H1 (cell line): ENCODE measurements around the gene FSD1L. TPM values are rescaled to one million over a fixed set of nuclear protein-coding genes. Genes with fewer than 3 reads are reported as not detected.

Experiments
- CTCF ChIA-PET: fragments of 300-600 bp; sonication (Branson Sonifier 250); formaldehyde crosslinking; loops from one replicate; lab custom pipeline; 2021; ENCODE audit not compliant: partially characterized antibody; lab: Charles Lee
- POLR2A ChIA-PET: fragments of 300-600 bp; sonication (Branson Sonifier 250); formaldehyde crosslinking; loops from one replicate; lab custom pipeline; 2021; ENCODE audit warnings: inconsistent platforms; ENCODE audit not compliant: partially characterized antibody; lab: Charles Lee
- DNase-seq, 2 experiments: peaks; one replicate each; pipeline versions ENCODE4 v3.0.0 to v3.0.0-alpha.2; 2010 to 2022; ENCODE audit warnings: low spot score in 2 of 2, low read depth in 1 of 2, mixed read lengths in 1 of 2
- FAIRE-seq: peaks from 2 replicates; lab custom pipeline; 2011; peaks lifted over from hg19 to GRCh38; lab: Jason Lieb, UNC
- H2AFZ ChIP-seq: 2 replicates; pipeline ENCODE4 v1.8.1; 2012; ENCODE audit warnings: low read length, inconsistent platforms
- H2AK5ac ChIP-seq: 2 replicates; pipeline ENCODE4 v1.6.1; 2013; ENCODE audit warnings: low read depth, low read length
- H2BK120ac ChIP-seq: replicated peaks from 2 replicates; pipeline ENCODE3; 2013; ENCODE audit warnings: low read depth, low read length, inconsistent platforms
- H2BK12ac ChIP-seq: 2 replicates; pipeline ENCODE4 v1.6.1; 2013; ENCODE audit warnings: low read depth, low read length
- H2BK15ac ChIP-seq: 2 replicates; pipeline ENCODE4 v1.6.1; 2013; ENCODE audit warnings: low read length
- H2BK20ac ChIP-seq: 2 replicates; pipeline ENCODE4 v1.6.1; 2013; ENCODE audit warnings: low read length
- H2BK5ac ChIP-seq: 2 replicates; pipeline ENCODE4 v1.6.1; 2013; ENCODE audit warnings: low read depth, low read length
- H3K14ac ChIP-seq: 2 replicates; pipeline ENCODE4 v1.6.1; 2013; ENCODE audit warnings: inconsistent platforms; ENCODE audit not compliant: insufficient read length
- H3K18ac ChIP-seq: 2 replicates; pipeline ENCODE4 v1.6.1; 2013; ENCODE audit warnings: low read length; ENCODE audit errors: extremely low read depth
- H3K23ac ChIP-seq: 2 replicates; pipeline ENCODE4 v1.6.1; 2013; ENCODE audit warnings: inconsistent platforms; ENCODE audit not compliant: insufficient read length
- H3K23me2 ChIP-seq: 2 replicates; pipeline ENCODE4 v1.6.1; 2013; ENCODE audit warnings: low read depth, low read length
- H3K27ac ChIP-seq: 2 replicates; pipeline ENCODE4 v1.6.1; 2011; ENCODE audit warnings: low read depth, low read length, inconsistent platforms
- H3K27me3 ChIP-seq, 4 experiments: replicated peaks in 1 of 4; 1 replicate in 1 of 4; 2 replicates in 3 of 4; pipeline versions ENCODE4 v1.6.1 to v1.8.1; 2011 to 2013; ENCODE audit warnings: low read length in 3 of 4, mild to moderate bottlenecking in 3 of 4, inconsistent platforms in 2 of 4, mixed read lengths in 2 of 4, moderate library complexity in 1 of 4; ENCODE audit not compliant: control insufficient read depth in 3 of 4, insufficient read depth in 3 of 4; ENCODE audit errors: extremely low read depth in 1 of 4
- H3K36me3 ChIP-seq, 4 experiments: 2 replicates each; pipeline versions ENCODE4 v1.6.1 to v1.8.1; 2011 to 2013; ENCODE audit warnings: mild to moderate bottlenecking in 4 of 4, low read length in 3 of 4, moderate library complexity in 2 of 4, control low read depth in 1 of 4, inconsistent platforms in 1 of 4; ENCODE audit not compliant: insufficient read depth in 4 of 4, control insufficient read depth in 2 of 4
- H3K4ac ChIP-seq: replicated peaks from 2 replicates; pipeline ENCODE3; 2013; ENCODE audit warnings: low read length, low read depth, mixed read lengths, inconsistent platforms; ENCODE audit not compliant: insufficient read length
- H3K4me1 ChIP-seq, 4 experiments: replicated peaks in 1 of 4; 1 replicate in 1 of 4; 2 replicates in 3 of 4; pipeline versions ENCODE4 v1.6.1 to v1.8.1; 2011 to 2013; ENCODE audit warnings: low read length in 3 of 4, inconsistent platforms in 2 of 4, mixed read lengths in 1 of 4; ENCODE audit not compliant: insufficient read depth in 4 of 4, control insufficient read depth in 3 of 4
- H3K4me2 ChIP-seq, 2 experiments: 2 replicates each; pipeline versions ENCODE4 v1.6.1 to v1.8.1; 2011 to 2013; ENCODE audit warnings: low read depth in 2 of 2, low read length in 2 of 2, control low read depth in 1 of 2, inconsistent platforms in 1 of 2, mild to moderate bottlenecking in 1 of 2; ENCODE audit not compliant: insufficient read depth in 1 of 2
- H3K4me3 ChIP-seq, 4 experiments: fragments of 200-600, 300-600 bp in 1 of 4; sonication (generic), shearing (Covaris generic), sonication (Bioruptor Twin) in 1 of 4; 2 replicates each; pipeline versions ENCODE4 v1.5.1 to v1.8.1; 2011 to 2016; ENCODE audit warnings: low read length in 4 of 4, low read depth in 3 of 4, control low read depth in 2 of 4, inconsistent platforms in 2 of 4, mild to moderate bottlenecking in 2 of 4, mixed read lengths in 1 of 4, moderate library complexity in 1 of 4; ENCODE audit not compliant: insufficient read depth in 2 of 4; ENCODE audit errors: extremely low read depth in 1 of 4
- H3K56ac ChIP-seq: replicated peaks from 2 replicates; pipeline ENCODE3; 2013; ENCODE audit warnings: low read depth, mild to moderate bottlenecking, mixed read lengths, low read length, inconsistent platforms; ENCODE audit not compliant: insufficient read length
- H3K79me1 ChIP-seq: 2 replicates; pipeline ENCODE4 v1.6.1; 2013; ENCODE audit warnings: low read depth, low read length, control low read depth
- H3K79me2 ChIP-seq, 2 experiments: 2 replicates each; pipeline versions ENCODE4 v1.6.1 to v1.8.1; 2012 to 2013; ENCODE audit warnings: low read length in 2 of 2, mild to moderate bottlenecking in 2 of 2, inconsistent platforms in 1 of 2; ENCODE audit not compliant: insufficient read depth in 2 of 2, control insufficient read depth in 1 of 2
- H3K9ac ChIP-seq, 4 experiments: replicated peaks in 1 of 4; 1 replicate in 1 of 4; 2 replicates in 3 of 4; pipeline versions ENCODE4 v1.6.1 to v1.8.1; 2011 to 2013; ENCODE audit warnings: low read depth in 3 of 4, low read length in 3 of 4, control low read depth in 2 of 4, mild to moderate bottlenecking in 2 of 4, moderate library complexity in 2 of 4, inconsistent platforms in 1 of 4; ENCODE audit errors: extremely low read depth in 1 of 4
- H3K9me3 ChIP-seq, 2 experiments: 2 replicates each; pipeline versions ENCODE4 v1.6.1 to v1.8.1; 2012 to 2013; ENCODE audit warnings: mild to moderate bottlenecking in 2 of 2, moderate library complexity in 2 of 2, control low read depth in 1 of 2, inconsistent platforms in 1 of 2, low read depth in 1 of 2, low read length in 1 of 2, mixed read lengths in 1 of 2; ENCODE audit not compliant: insufficient read depth in 2 of 2
- H4K20me1 ChIP-seq, 2 experiments: replicated peaks in 1 of 2; 2 replicates each; pipeline versions ENCODE3 to v1.8.1; 2011 to 2013; ENCODE audit warnings: inconsistent platforms in 2 of 2, low read length in 2 of 2, mild to moderate bottlenecking in 1 of 2; ENCODE audit not compliant: insufficient read depth in 2 of 2, control insufficient read depth in 1 of 2
- H4K5ac ChIP-seq: 2 replicates; pipeline ENCODE4 v1.6.1; 2013; ENCODE audit warnings: low read length, low read depth, mixed read lengths, inconsistent platforms; ENCODE audit not compliant: insufficient read length
- H4K8ac ChIP-seq: 2 replicates; pipeline ENCODE4 v1.8.0; 2013; ENCODE audit warnings: mild to moderate bottlenecking, moderate library complexity, low read length, inconsistent platforms; ENCODE audit not compliant: insufficient read depth; ENCODE audit errors: extremely low read depth
- H4K91ac ChIP-seq: replicated peaks from 2 replicates; pipeline ENCODE3; 2013; ENCODE audit warnings: low read length, mixed read lengths, inconsistent platforms; ENCODE audit not compliant: insufficient read length
- ATF2 ChIP-seq: IDR thresholded peaks from 2 replicates; pipeline ENCODE4 v1.6.1; 2012; ENCODE audit warnings: low read length, inconsistent platforms
- CBX5 ChIP-seq: fragments of 300-800, 300-1000 bp; sonication (generic); IDR thresholded peaks from 2 replicates; pipeline ENCODE4 v1.7.1; 2016; ENCODE audit warnings: antibody characterized with exemption, low read length, low read depth
- CBX8 ChIP-seq: fragments of 300-800, 300-1000 bp; sonication (generic); IDR thresholded peaks from 2 replicates; pipeline ENCODE4 v1.7.1; 2016; ENCODE audit warnings: low read depth, low read length, borderline replicate concordance
- CTBP2 ChIP-seq: IDR thresholded peaks from 2 replicates; pipeline ENCODE4 v1.7.0; 2011; ENCODE audit warnings: borderline replicate concordance, mild to moderate bottlenecking, moderate library complexity, mixed read lengths, low read length; ENCODE audit not compliant: insufficient read depth, insufficient read length
- EGR1 ChIP-seq: IDR thresholded peaks from 2 replicates; pipeline ENCODE4 v1.6.1; 2011; ENCODE audit warnings: low read depth, low read length, borderline replicate concordance
- JUN ChIP-seq: IDR thresholded peaks from 2 replicates; pipeline ENCODE4 v1.6.1; 2011; ENCODE audit warnings: low read depth, mild to moderate bottlenecking, improper control_type of control experiment, low read length
- KDM1A ChIP-seq: fragments of 200-600, 300-600 bp; sonication (generic); IDR thresholded peaks from 2 replicates; pipeline ENCODE4 v1.7.1; 2016; ENCODE audit warnings: mild to moderate bottlenecking, low read length, borderline replicate concordance
- MAX ChIP-seq: IDR thresholded peaks from 2 replicates; pipeline ENCODE4 v1.6.1; 2012; ENCODE audit warnings: inconsistent platforms
- NRF1 ChIP-seq: IDR thresholded peaks from 2 replicates; pipeline ENCODE4 v1.6.1; 2011; ENCODE audit warnings: mild to moderate bottlenecking, low read depth, low read length, improper control_type of control experiment
- PHF8 ChIP-seq: fragments of 200-600 bp; sonication (generic); conservative IDR thresholded peaks from 2 replicates; pipeline ENCODE4 v1.7.1; 2012; ENCODE audit warnings: low read depth, mild to moderate bottlenecking, inconsistent platforms, low read length, moderate library complexity
- POLR2A ChIP-seq, 2 experiments: IDR thresholded peaks; 1 replicate in 1 of 2; 2 replicates in 1 of 2; pipeline ENCODE4 v1.6.1; 2011; ENCODE audit warnings: low read depth in 2 of 2, low read length in 2 of 2, mild to moderate bottlenecking in 2 of 2; ENCODE audit errors: control extremely low read depth in 1 of 2
- RAD21 ChIP-seq, 2 experiments: IDR thresholded peaks in 1 of 2; conservative IDR thresholded peaks in 1 of 2; 2 replicates each; pipeline ENCODE4 v1.6.1; 2011; ENCODE audit warnings: low read depth in 2 of 2, low read length in 2 of 2, improper control_type of control experiment in 1 of 2, inconsistent platforms in 1 of 2, mild to moderate bottlenecking in 1 of 2, moderate library complexity in 1 of 2
- SIX5 ChIP-seq: IDR thresholded peaks from 2 replicates; pipeline ENCODE4 v1.6.1; 2011; ENCODE audit warnings: mild to moderate bottlenecking, low read depth, low read length
- TAF1 ChIP-seq: IDR thresholded peaks from 2 replicates; pipeline ENCODE4 v1.6.1; 2011; ENCODE audit warnings: mild to moderate bottlenecking, low read depth, low read length
- polyA plus RNA-seq, 7 experiments: library from polyadenylated mRNA; depleted of rRNA in 3 of 7; stranded (reverse) in 5 of 7; unstranded in 2 of 7; fragments of >200 nt in 5 of 7; fragments of 200-250 nt in 2 of 7; gene quantifications; 1 replicate in 5 of 7; 2 replicates in 1 of 7; 4 replicates in 1 of 7; pipeline versions ENCODE4 v1.2.1 to v1.2.3, GENCODE V29; 2011 to 2013; ENCODE audit warnings: missing spikeins in 2 of 7, mixed read lengths in 2 of 7
- total RNA-seq: library from RNA; stranded (reverse); fragmentation: NEBNext Ultra II Directional; extraction: Animal tissue kit (Norgen Biotek cat#: 25700); gene quantifications from 2 replicates; pipeline ENCODE4 v1.2.1, GENCODE V29; 2021

Gene FSD1L
- total and polyA plus RNA-seq, 2 of the 8 experiments (the other 6 are each of a cell fraction or from before 2014, with no cell fraction given), result 0.91 to 4.8 TPM

GRCh38 chr9:105439428-105439827, 8.4 kb upstream of the FSD1L start:
- Histone ChIP-seq H2AFZ (no peak overlapping the region), H3K9me3 (no peaks in the 10 kb centered on the region; a peak in 1 of 4 replicates), H4K91ac (no peak overlapping the region), H3K14ac (no peak overlapping the region), H2BK15ac (no peak overlapping the region), H2BK12ac (no peak overlapping the region), H3K4ac (no peak overlapping the region), H3K36me3 (no peaks in the 10 kb centered on the region), H3K56ac (no peak overlapping the region), H3K4me3 (no peak overlapping the region), H3K23ac (no peak overlapping the region), H2BK5ac (no peak overlapping the region), H3K79me2 (no peaks in the 10 kb centered on the region), H4K8ac (no peak overlapping the region), H3K23me2 (no peaks in the 10 kb centered on the region), H2AK5ac (no peak overlapping the region), H4K20me1 (no peaks in the 10 kb centered on the region), H3K27ac (no peak overlapping the region), H3K27me3 (no peaks in the 10 kb centered on the region), H4K5ac (no peak overlapping the region), H2BK20ac (no peak overlapping the region), H3K4me1 (no peaks in the 10 kb centered on the region), H3K79me1 (no peaks in the 10 kb centered on the region), H3K9ac (no peak overlapping the region), H2BK120ac (no peak overlapping the region), H3K4me2 (no peak overlapping the region), H3K18ac (no peak overlapping the region)
- ChIA-PET CTCF (no interaction called here), POLR2A (no interaction called here)
- no peak for FAIRE-seq
- no peak for DNase-seq
- TF ChIP-seq KDM1A (no peak), RAD21 (IDR thresholded peaks at IDR 0.05 in 1 of 2, conservative IDR thresholded peaks at IDR 0.05 in 1 of 2; ENCODE audit: low read depth in 2 of 2, low read length in 2 of 2) (no peak), EGR1 (no peak), CBX8 (no peak), CBX5 (no peak), ATF2 (no peak), NRF1 (no peak), SIX5 (no peak), CTBP2 (no peak), POLR2A (IDR thresholded peaks at IDR 0.05; ENCODE audit: control extremely low read depth in 1 of 2, low read depth in 2 of 2, low read length in 2 of 2) (no peak), MAX (no peak), PHF8 (no peak), JUN (no peak), TAF1 (no peak)
